ELR (cell line): ENCODE measurements around the gene SRSF5.
A peak's percentile ranks its signal among the peaks of the same experiment; 100 is the strongest.
"Not testable (repeated sequence)": the region's sequence is repeated elsewhere in the genome, so short reads cannot be mapped to it uniquely, and the experiment has no call there.

Experiments
- DNase-seq: peaks from one replicate; pipeline ENCODE4 v3.0.0-alpha.2; 2015; ENCODE audit warnings: low read depth

Gene SRSF5

GRCh38 chr14:69808919-69809808, 42.2 kb downstream of the SRSF5 start:
- DNase-seq, result no peak

GRCh38 chr14:69811227-69811867, 44.4 kb downstream of the SRSF5 start:
- no peak for DNase-seq

GRCh38 chr14:69811868-69812252, 44.9 kb downstream of the SRSF5 start:
- no peak for DNase-seq

GRCh38 chr14:69812711-69813110, 45.8 kb downstream of the SRSF5 start:
- DNase-seq, result no peak

GRCh38 chr14:69813346-69813745, 46.4 kb downstream of the SRSF5 start:
- DNase-seq, result not testable (repeated sequence)

- DNase-seq, result no peak
Observed at GRCh38 chr14:69814397-69814796, 47.5 kb downstream of the SRSF5 start.

GRCh38 chr14:69815556-69815955, 48.6 kb downstream of the SRSF5 start:
- DNase-seq, result no peak

- DNase-seq, result no peak
Observed at GRCh38 chr14:69816216-69816615, 49.3 kb downstream of the SRSF5 start.

GRCh38 chr14:69818758-69819191, 51.8 kb downstream of the SRSF5 start:
- DNase-seq, result peak; percentile 72

- DNase-seq, result no peak
Observed at GRCh38 chr14:69819607-69820006, 52.7 kb downstream of the SRSF5 start.

GRCh38 chr14:69820991-69821390, 54.0 kb downstream of the SRSF5 start:
- DNase-seq, result no peak
